Cerebellar nuclear complex (tissue), 1 donor: ENCODE data around the gene STAP2.
"Not testable (repeated sequence)": the region's sequence is repeated elsewhere in the genome, so short reads cannot be mapped to it uniquely, and the experiment has no call there.

Experiments used
- DNase-seq, 2 experiments: peaks; one replicate each; lab custom pipeline; 2025; lab: John Stamatoyannopoulos, UW

Gene STAP2

GRCh38 chr19:4357921-4358326 lies 19.3 kb upstream of the STAP2 start:
- DNase-seq, result no peak

- no peak for DNase-seq
These were observed 18.6 kb upstream of the STAP2 start for GRCh38 chr19:4357095-4357797.

GRCh38 chr19:4354897-4355296 lies 16.3 kb upstream of the STAP2 start:
- no peak for DNase-seq

- no peak for DNase-seq
These were observed 15.7 kb upstream of the STAP2 start for GRCh38 chr19:4354282-4354681.

GRCh38 chr19:4352701-4353121 lies 14.1 kb upstream of the STAP2 start:
- DNase-seq, result no peak

- DNase-seq, result no peak
These were observed 12.1 kb upstream of the STAP2 start for GRCh38 chr19:4350726-4351125.

GRCh38 chr19:4350111-4350510 lies 11.5 kb upstream of the STAP2 start:
- no peak for DNase-seq

- DNase-seq, result not testable (repeated sequence)
These were observed 10.6 kb upstream of the STAP2 start for GRCh38 chr19:4349225-4349624.

GRCh38 chr19:4347521-4347920 lies 8.9 kb upstream of the STAP2 start:
- no peak for DNase-seq

- no peak for DNase-seq
These were observed 7.4 kb upstream of the STAP2 start for GRCh38 chr19:4346020-4346383.

- DNase-seq, result no peak
These were observed 6.9 kb upstream of the STAP2 start for GRCh38 chr19:4345342-4346019.

GRCh38 chr19:4343370-4344307 lies 5.0 kb upstream of the STAP2 start, which contains the start of gene MPND:
MPND (plus strand) TSS chr19:4343562; CDS start chr19:4343594, 32 bp downstream.
- peak; percentile 49 to 68 for DNase-seq

GRCh38 chr19:4342615-4343369 lies 4.2 kb upstream of the STAP2 start:
- peak; percentile 92 to 99 for DNase-seq

- DNase-seq, result no peak
These were observed 3.6 kb upstream of the STAP2 start for GRCh38 chr19:4342314-4342614.

- DNase-seq, result no peak
These were observed 654 bp downstream of the STAP2 start for GRCh38 chr19:4337906-4338440.

- no peak for DNase-seq
These were observed 3.6 kb downstream of the STAP2 start for GRCh38 chr19:4334929-4335570.

GRCh38 chr19:4329858-4330257 lies 8.8 kb downstream of the STAP2 start:
- no peak for DNase-seq

- not testable (repeated sequence) for DNase-seq
These were observed 9.5 kb downstream of the STAP2 start for GRCh38 chr19:4328991-4329681.

GRCh38 chr19:4328243-4328990 lies 10.2 kb downstream of the STAP2 start:
- peak; percentile 92 to 95 for DNase-seq

- DNase-seq, result no peak
These were observed 10.8 kb downstream of the STAP2 start for GRCh38 chr19:4327877-4328242.
